GM19099 (cell line): ENCODE data around the gene CHDH.

ENCODE experiments used
- POLR2A ChIP-seq: IDR thresholded peaks from 3 replicates; pipeline ENCODE4 v1.6.1; 2011; ENCODE audit warnings: low read depth; ENCODE audit not compliant: insufficient read length; ENCODE audit errors: extremely low read depth

Gene CHDH

GRCh38 chr3:53798144-53798543, 48.1 kb downstream of the CHDH start:
- TF ChIP-seq POLR2A, result no peak

GRCh38 chr3:53795789-53796560, 50.2 kb downstream of the CHDH start:
- no peak for TF ChIP-seq POLR2A

- TF ChIP-seq POLR2A, result no peak
Observed at GRCh38 chr3:53795176-53795575, 51.0 kb downstream of the CHDH start.

GRCh38 chr3:53794597-53794996, 51.6 kb downstream of the CHDH start:
- no peak for TF ChIP-seq POLR2A

- TF ChIP-seq POLR2A, result no peak
Observed at GRCh38 chr3:53792866-53793265, 53.4 kb downstream of the CHDH start.

GRCh38 chr3:53791317-53791716, 54.9 kb downstream of the CHDH start:
- TF ChIP-seq POLR2A, result no peak

- TF ChIP-seq POLR2A, result no peak
Observed at GRCh38 chr3:53790470-53790869, 55.7 kb downstream of the CHDH start.

GRCh38 chr3:53789459-53789858, 56.8 kb downstream of the CHDH start:
- TF ChIP-seq POLR2A, result no peak

GRCh38 chr3:53788038-53788437, 58.2 kb downstream of the CHDH start:
- no peak for TF ChIP-seq POLR2A

- no peak for TF ChIP-seq POLR2A
Observed at GRCh38 chr3:53787016-53787415, 59.2 kb downstream of the CHDH start.

GRCh38 chr3:53780806-53781205, 65.4 kb downstream of the CHDH start:
- TF ChIP-seq POLR2A, result no peak

- TF ChIP-seq POLR2A, result no peak
Observed at GRCh38 chr3:53780171-53780570, 66.0 kb downstream of the CHDH start.

GRCh38 chr3:53778153-53778552, 68.1 kb downstream of the CHDH start:
- TF ChIP-seq POLR2A, result no peak

GRCh38 chr3:53777468-53777867, 68.8 kb downstream of the CHDH start:
- TF ChIP-seq POLR2A, result no peak

GRCh38 chr3:53776494-53777101, 69.6 kb downstream of the CHDH start:
- no peak for TF ChIP-seq POLR2A

GRCh38 chr3:53775834-53776251, 70.4 kb downstream of the CHDH start:
- TF ChIP-seq POLR2A, result no peak

- TF ChIP-seq POLR2A, result no peak
Observed at GRCh38 chr3:53775018-53775417, 71.2 kb downstream of the CHDH start.

- no peak for TF ChIP-seq POLR2A
Observed at GRCh38 chr3:53774414-53774813, 71.8 kb downstream of the CHDH start.
